ENCODE data around the gene VIPR2.

Gene VIPR2

GRCh38 chr7:159078911-159079270 lies 65.8 kb downstream of the VIPR2 start:
- no peak for ATAC-seq
- TF ChIP-seq ZFP30 (CRISPR knock-in tag; IDR thresholded peaks at IDR 0.05): no peak
- TF ChIP-seq RARB (CRISPR knock-in tag; IDR thresholded peaks at IDR 0.05): no peak
- no peak for TF ChIP-seq TCF4 (CRISPR knock-in tag; IDR thresholded peaks at IDR 0.05; ENCODE audit: borderline replicate concordance)
- TF ChIP-seq, protein P1, sequence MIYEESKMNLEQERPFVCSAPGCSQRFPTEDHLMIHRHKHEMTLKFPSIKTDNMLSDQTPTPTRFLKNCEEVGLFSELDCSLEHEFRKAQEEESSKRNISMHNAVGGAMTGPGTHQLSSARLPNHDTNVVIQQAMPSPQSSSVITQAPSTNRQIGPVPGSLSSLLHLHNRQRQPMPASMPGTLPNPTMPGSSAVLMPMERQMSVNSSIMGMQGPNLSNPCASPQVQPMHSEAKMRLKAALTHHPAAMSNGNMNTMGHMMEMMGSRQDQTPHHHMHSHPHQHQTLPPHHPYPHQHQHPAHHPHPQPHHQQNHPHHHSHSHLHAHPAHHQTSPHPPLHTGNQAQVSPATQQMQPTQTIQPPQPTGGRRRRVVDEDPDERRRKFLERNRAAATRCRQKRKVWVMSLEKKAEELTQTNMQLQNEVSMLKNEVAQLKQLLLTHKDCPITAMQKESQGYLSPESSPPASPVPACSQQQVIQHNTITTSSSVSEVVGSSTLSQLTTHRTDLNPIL (CRISPR knock-in tag; IDR thresholded peaks at IDR 0.05; ENCODE audit: low read depth): no peak
- no peak for TF ChIP-seq CSDC2 (CRISPR knock-in tag; IDR thresholded peaks at IDR 0.05)
- TF ChIP-seq ZNF70 (CRISPR knock-in tag; IDR thresholded peaks at IDR 0.05): no peak
- TF ChIP-seq ZNF565 (CRISPR knock-in tag; conservative IDR thresholded peaks at IDR 0.05; ENCODE audit: low read depth): no peak
- TF ChIP-seq PPARA (CRISPR knock-in tag; IDR thresholded peaks at IDR 0.05; ENCODE audit: borderline replicate concordance): no peak

DNA sequence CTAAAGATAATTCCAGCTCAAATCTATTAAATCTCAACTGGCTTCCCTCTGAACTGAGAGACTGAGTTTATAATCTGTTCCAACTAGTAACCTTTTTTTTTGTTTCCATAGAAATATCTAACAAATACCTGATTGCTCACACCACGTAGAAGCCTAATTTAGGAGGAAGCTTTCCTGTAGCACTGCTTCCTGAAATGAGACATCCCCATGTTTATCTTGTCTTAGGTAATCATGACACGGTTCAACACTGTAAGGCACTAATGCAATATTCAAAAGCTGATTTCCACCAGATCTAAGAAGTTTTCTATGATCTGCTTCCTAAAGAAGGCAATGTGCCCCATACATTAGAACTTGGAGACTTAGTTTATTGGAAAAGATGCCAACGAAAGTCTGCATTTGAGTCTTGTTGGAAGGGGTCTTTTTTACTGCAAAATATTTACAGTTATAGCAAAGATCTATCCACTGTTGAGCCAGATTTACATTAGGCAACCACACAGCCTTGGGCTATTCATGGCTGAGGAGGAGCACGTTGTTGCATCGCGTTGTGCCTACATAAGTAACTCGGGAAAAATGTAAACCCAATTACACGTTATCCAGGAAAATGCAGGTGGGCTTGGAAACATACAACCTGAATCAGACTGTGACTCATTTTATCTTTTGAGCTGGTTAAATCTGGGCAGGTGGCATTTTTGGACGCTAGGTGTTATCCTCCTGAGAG lies 66.3 kb downstream of the VIPR2 start:
- no peak for ATAC-seq
- TF ChIP-seq CSRNP3 (CRISPR knock-in tag; IDR thresholded peaks at IDR 0.05) (no peak), ARNTL (CRISPR knock-in tag; IDR thresholded peaks at IDR 0.05; ENCODE audit: borderline replicate concordance, low read depth) (no peak), ZFP3 (CRISPR knock-in tag; IDR thresholded peaks at IDR 0.05) (no peak), ZNF565 (CRISPR knock-in tag; conservative IDR thresholded peaks at IDR 0.05; ENCODE audit: low read depth) (no peak), PPARA (CRISPR knock-in tag; IDR thresholded peaks at IDR 0.05; ENCODE audit: borderline replicate concordance) (no peak), POU6F1 (CRISPR knock-in tag; IDR thresholded peaks at IDR 0.05; ENCODE audit: borderline replicate concordance, low read depth) (no peak), ZFP30 (CRISPR knock-in tag; IDR thresholded peaks at IDR 0.05) (no peak), TOX (CRISPR knock-in tag; IDR thresholded peaks at IDR 0.05; ENCODE audit: borderline replicate concordance) (no peak), RARB (CRISPR knock-in tag; IDR thresholded peaks at IDR 0.05) (no peak), TSHZ2 (CRISPR knock-in tag; IDR thresholded peaks at IDR 0.05) (no peak), CSDC2 (CRISPR knock-in tag; IDR thresholded peaks at IDR 0.05) (no peak), TCF4 (CRISPR knock-in tag; IDR thresholded peaks at IDR 0.05; ENCODE audit: borderline replicate concordance) (no peak), OSR1 (CRISPR knock-in tag; IDR thresholded peaks at IDR 0.05) (no peak), BACH2 (CRISPR knock-in tag; IDR thresholded peaks at IDR 0.05; ENCODE audit: borderline replicate concordance) (no peak), ISL1 (CRISPR knock-in tag; IDR thresholded peaks at IDR 0.05) (no peak)
- TF ChIP-seq, protein P2, sequence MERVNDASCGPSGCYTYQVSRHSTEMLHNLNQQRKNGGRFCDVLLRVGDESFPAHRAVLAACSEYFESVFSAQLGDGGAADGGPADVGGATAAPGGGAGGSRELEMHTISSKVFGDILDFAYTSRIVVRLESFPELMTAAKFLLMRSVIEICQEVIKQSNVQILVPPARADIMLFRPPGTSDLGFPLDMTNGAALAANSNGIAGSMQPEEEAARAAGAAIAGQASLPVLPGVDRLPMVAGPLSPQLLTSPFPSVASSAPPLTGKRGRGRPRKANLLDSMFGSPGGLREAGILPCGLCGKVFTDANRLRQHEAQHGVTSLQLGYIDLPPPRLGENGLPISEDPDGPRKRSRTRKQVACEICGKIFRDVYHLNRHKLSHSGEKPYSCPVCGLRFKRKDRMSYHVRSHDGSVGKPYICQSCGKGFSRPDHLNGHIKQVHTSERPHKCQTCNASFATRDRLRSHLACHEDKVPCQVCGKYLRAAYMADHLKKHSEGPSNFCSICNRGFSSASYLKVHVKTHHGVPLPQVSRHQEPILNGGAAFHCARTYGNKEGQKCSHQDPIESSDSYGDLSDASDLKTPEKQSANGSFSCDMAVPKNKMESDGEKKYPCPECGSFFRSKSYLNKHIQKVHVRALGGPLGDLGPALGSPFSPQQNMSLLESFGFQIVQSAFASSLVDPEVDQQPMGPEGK (CRISPR knock-in tag; IDR thresholded peaks at IDR 0.05; ENCODE audit: borderline replicate concordance): no peak
- TF ChIP-seq, protein P1 (CRISPR knock-in tag; IDR thresholded peaks at IDR 0.05; ENCODE audit: low read depth): no peak
